ENCODE results near the gene CD300LF. TPM values are rescaled to one million over a fixed set of nuclear protein-coding genes. Genes with fewer than 3 reads are reported as not detected.

The CD300LF gene
- total and polyA plus RNA-seq, 2 donors (not counting 1 experiment from before 2014, with no cell fraction given) = 0.52 to 1.1 TPM

DNA sequence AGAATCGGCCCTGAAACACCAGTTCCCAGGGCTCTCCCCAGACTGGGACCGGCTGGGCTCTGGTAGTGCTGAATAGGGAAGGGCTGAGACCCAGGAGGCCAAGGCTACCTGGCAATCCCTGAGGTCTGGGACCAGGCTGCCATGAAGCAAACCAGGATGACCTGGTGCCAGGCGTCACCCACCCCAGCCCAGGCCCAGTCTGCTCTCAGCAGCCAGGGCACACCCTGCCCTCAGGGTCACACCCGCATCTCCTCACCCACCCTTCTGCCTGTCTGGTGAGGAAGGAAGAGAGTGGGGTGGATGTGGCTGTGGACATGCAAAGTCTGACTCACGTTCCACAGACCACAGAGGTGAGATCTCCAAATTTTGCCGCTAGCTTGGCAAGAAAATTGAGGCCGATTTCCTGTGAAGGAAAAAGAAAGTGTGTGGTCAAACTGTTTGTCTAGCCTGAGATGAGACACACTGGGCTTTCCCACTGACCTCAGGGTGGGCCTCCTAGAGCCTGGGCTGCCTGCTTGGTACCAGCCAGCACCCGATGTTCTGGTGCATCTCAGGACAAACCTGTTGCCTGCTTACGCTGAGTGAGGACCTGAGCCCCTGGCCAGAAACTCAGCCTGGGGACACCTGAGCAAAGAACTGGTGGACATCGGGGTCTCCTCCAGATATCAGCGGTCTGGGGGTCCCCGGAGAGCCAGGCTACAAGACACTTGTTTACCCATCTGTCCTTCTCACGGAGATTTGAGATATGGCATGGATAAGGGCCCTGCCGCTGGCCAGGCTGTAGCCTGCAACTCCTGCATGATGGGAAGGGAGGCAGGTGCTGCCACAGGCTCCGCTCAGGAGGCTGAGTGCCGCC is 18.0 kb upstream of the CD300LF start:
- 58% methylated on average over 13 of the region's 16 CpGs for WGBS (ENCODE audit: insufficient coverage)
- DNase-seq (no peak), ATAC-seq (ENCODE audit: low read depth) (peak; percentile 79)
- intact Hi-C loops (cut with micrococcal nuclease) = no loop called here
- Histone ChIP-seq H3K79me2 (ENCODE audit: control insufficient read depth, insufficient read depth, low read length) (no peaks in the 10 kb centered on the region), H3K4me2 (replicated peaks; ENCODE audit: low read depth, low read length, poor library complexity, severe bottlenecking) (peak overlapping the region; percentile 44), H3K27ac (ENCODE audit: low read length in 2 of 2) (no peak overlapping the region), H3K4me1 (ENCODE audit: control insufficient read depth in 2 of 2, insufficient read depth in 2 of 2, low read length in 2 of 2) (peaks cover 13 to 36% of the 10 kb centered on the region in 2 donors), H3K9me3 (ENCODE audit: control extremely low read depth in 1 of 3, control insufficient read depth in 2 of 3, insufficient read depth in 1 of 3, low read length in 2 of 3) (no peaks in the 10 kb centered on the region), H3K36me3 (replicated peaks in 1 of 2; ENCODE audit: control extremely low read depth in 1 of 2, control insufficient read depth in 1 of 2, extremely low read depth in 1 of 2, insufficient read depth in 2 of 2, low read length in 1 of 2) (no peaks in the 10 kb centered on the region), H3K9ac (ENCODE audit: low read length) (no peak overlapping the region), H3K27me3 (replicated peaks in 1 of 4; ENCODE audit: control extremely low read depth in 1 of 4, control insufficient read depth in 3 of 4, insufficient read depth in 4 of 4, low read length in 3 of 4) (peaks cover 0 to 10% (median 0%) of the 10 kb centered on the region in 4 experiments), H3K4me3 (ENCODE audit: control extremely low read depth in 1 of 5, extremely low read depth in 1 of 5, insufficient read depth in 1 of 5, low read depth in 2 of 5, low read length in 4 of 5) (no peak overlapping the region), H4K20me1 (ENCODE audit: control insufficient read depth, insufficient read depth, low read length, poor library complexity, severe bottlenecking) (no peaks in the 10 kb centered on the region), H2AFZ (ENCODE audit: insufficient read depth, low read depth, low read length, poor library complexity, severe bottlenecking) (peak overlapping the region; percentile 25)
- TF ChIP-seq, protein P1, sequence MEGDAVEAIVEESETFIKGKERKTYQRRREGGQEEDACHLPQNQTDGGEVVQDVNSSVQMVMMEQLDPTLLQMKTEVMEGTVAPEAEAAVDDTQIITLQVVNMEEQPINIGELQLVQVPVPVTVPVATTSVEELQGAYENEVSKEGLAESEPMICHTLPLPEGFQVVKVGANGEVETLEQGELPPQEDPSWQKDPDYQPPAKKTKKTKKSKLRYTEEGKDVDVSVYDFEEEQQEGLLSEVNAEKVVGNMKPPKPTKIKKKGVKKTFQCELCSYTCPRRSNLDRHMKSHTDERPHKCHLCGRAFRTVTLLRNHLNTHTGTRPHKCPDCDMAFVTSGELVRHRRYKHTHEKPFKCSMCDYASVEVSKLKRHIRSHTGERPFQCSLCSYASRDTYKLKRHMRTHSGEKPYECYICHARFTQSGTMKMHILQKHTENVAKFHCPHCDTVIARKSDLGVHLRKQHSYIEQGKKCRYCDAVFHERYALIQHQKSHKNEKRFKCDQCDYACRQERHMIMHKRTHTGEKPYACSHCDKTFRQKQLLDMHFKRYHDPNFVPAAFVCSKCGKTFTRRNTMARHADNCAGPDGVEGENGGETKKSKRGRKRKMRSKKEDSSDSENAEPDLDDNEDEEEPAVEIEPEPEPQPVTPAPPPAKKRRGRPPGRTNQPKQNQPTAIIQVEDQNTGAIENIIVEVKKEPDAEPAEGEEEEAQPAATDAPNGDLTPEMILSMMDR (IDR thresholded peaks at IDR 0.05) = no peak
- no peak for TF ChIP-seq EZH2 (IDR thresholded peaks at IDR 0.05; ENCODE audit: borderline replicate concordance, insufficient read depth, low read depth, low read length, poor library complexity, severe bottlenecking)
- CTCF ChIA-PET = no interaction called here
- Mint-ChIP-seq H3K27me3 (no peaks in the 10 kb centered on the region), H3K4me1 (peaks cover 17% of the 10 kb centered on the region), H3K27ac (peak overlapping the region; percentile 43), H3K9me3 (ENCODE audit: insufficient read depth) (no peaks in the 10 kb centered on the region), H3K4me3 (peak overlapping the region; percentile 29)
- POLR2A ChIA-PET = no interaction called here

DNA sequence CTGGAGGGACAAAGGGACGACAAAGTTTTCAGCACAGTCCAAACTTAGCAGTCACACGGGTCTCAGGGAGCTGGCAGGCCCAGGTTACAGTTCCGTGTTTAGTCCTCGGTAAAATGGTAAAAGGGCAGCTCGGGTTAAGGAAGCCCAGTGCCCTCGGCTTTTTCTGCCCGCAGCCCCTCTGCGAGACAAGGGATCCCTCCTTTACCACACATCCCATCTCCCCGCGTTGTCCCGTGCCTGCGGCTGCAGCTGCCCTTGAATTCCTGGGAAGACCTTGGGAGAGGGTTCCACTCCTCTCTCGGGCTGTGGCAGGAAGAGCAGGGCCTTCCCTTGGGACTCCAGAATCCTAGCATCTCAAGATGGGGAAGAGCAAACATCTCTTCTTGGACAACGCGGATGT is 17.1 kb upstream of the CD300LF start:
- H3K9ac ChIP-seq (ENCODE audit: low read length) = no peak overlapping the region
- peaks cover 13 to 36% of the 10 kb centered on the region in 2 donors for H3K4me1 ChIP-seq (ENCODE audit: control insufficient read depth in 2 of 2, insufficient read depth in 2 of 2, low read length in 2 of 2)
- WGBS (ENCODE audit: insufficient coverage) = 98% methylated on average over 12 of the region's 15 CpGs
- no peaks in the 10 kb centered on the region for H4K20me1 ChIP-seq (ENCODE audit: control insufficient read depth, insufficient read depth, low read length, poor library complexity, severe bottlenecking)
- ATAC-seq (ENCODE audit: low read depth) (no peak), DNase-seq (no peak)
- ChIA-PET CTCF (interaction anchor here (0.9 kb wide), 2 partner anchors 62 to 72 kb away, joined by 3 to 5 read pairs; no protein-coding TSS in a partner anchor), POLR2A (no interaction called here)
- H3K4me2 ChIP-seq (replicated peaks; ENCODE audit: low read depth, low read length, poor library complexity, severe bottlenecking) = peak overlapping the region; percentile 44
- intact Hi-C loops (cut with micrococcal nuclease) = no loop called here
- Mint-ChIP-seq H3K27ac (no peak overlapping the region), H3K4me3 (no peak overlapping the region), H3K4me1 (peaks cover 17% of the 10 kb centered on the region), H3K9me3 (ENCODE audit: insufficient read depth) (no peaks in the 10 kb centered on the region), H3K27me3 (no peaks in the 10 kb centered on the region)
- no peak overlapping the region for H2AFZ ChIP-seq (ENCODE audit: insufficient read depth, low read depth, low read length, poor library complexity, severe bottlenecking)
- H3K79me2 ChIP-seq (ENCODE audit: control insufficient read depth, insufficient read depth, low read length) = no peaks in the 10 kb centered on the region
- TF ChIP-seq, protein P1 (IDR thresholded peaks at IDR 0.05) = no peak
- no peak for TF ChIP-seq EZH2 (IDR thresholded peaks at IDR 0.05; ENCODE audit: borderline replicate concordance, insufficient read depth, low read depth, low read length, poor library complexity, severe bottlenecking)
- H3K9me3 ChIP-seq (ENCODE audit: control extremely low read depth in 1 of 3, control insufficient read depth in 2 of 3, insufficient read depth in 1 of 3, low read length in 2 of 3) = no peaks in the 10 kb centered on the region
- no peaks in the 10 kb centered on the region for H3K36me3 ChIP-seq (replicated peaks in 1 of 2; ENCODE audit: control extremely low read depth in 1 of 2, control insufficient read depth in 1 of 2, extremely low read depth in 1 of 2, insufficient read depth in 2 of 2, low read length in 1 of 2)
- no peak overlapping the region for H3K4me3 ChIP-seq (ENCODE audit: control extremely low read depth in 1 of 5, extremely low read depth in 1 of 5, insufficient read depth in 1 of 5, low read depth in 2 of 5, low read length in 4 of 5)
- H3K27me3 ChIP-seq (replicated peaks in 1 of 4; ENCODE audit: control extremely low read depth in 1 of 4, control insufficient read depth in 3 of 4, insufficient read depth in 4 of 4, low read length in 3 of 4) = peaks cover 0 to 10% (median 0%) of the 10 kb centered on the region in 4 experiments
- H3K27ac ChIP-seq (ENCODE audit: low read length in 2 of 2) = no peak overlapping the region

All from B cell (primary cell).